HepG2 (cell line): Measurements from ENCODE around the gene CAMK1G. TPM values are rescaled to one million over a fixed set of nuclear protein-coding genes. Genes with fewer than 3 reads are reported as not detected.

Experiments
- ATF1 ChIP-seq: IDR thresholded peaks from 2 replicates; pipeline ENCODE4 v1.6.1; 2016; ENCODE audit warnings: mild to moderate bottlenecking, control low read depth
- BCL6 ChIP-seq: IDR thresholded peaks from 2 replicates; pipeline ENCODE4 v1.6.1; 2016; ENCODE audit warnings: missing genetic modification reagents, missing compliant biosample characterization
- CEBPB ChIP-seq: IDR thresholded peaks from 2 replicates; pipeline ENCODE4 v1.6.1; 2011; ENCODE audit warnings: low read depth, low read length, improper control_type of control experiment, borderline replicate concordance
- CREM ChIP-seq, 2 experiments: sonication (generic) in 1 of 2; formaldehyde crosslinking in 1 of 2; IDR thresholded peaks; 2 replicates each; pipeline versions ENCODE4 v1.4.0 to v1.6.1; 2016 to 2020; ENCODE audit warnings: antibody characterized with exemption in 1 of 2, mild to moderate bottlenecking in 1 of 2, missing genetic modification reagents in 1 of 2
- EP300 ChIP-seq, 3 experiments: sonication (generic) in 1 of 3; formaldehyde crosslinking in 1 of 3; IDR thresholded peaks; 2 replicates each; pipeline versions ENCODE4 v1.5.1 to v1.6.1; 2011 to 2020; ENCODE audit warnings: low read depth in 2 of 3, low read length in 2 of 3, borderline replicate concordance in 1 of 3, improper control_type of control experiment in 1 of 3, mild to moderate bottlenecking in 1 of 3, missing genetic modification reagents in 1 of 3, moderate library complexity in 1 of 3
- GLI4 ChIP-seq: sonication (generic); formaldehyde crosslinking; IDR thresholded peaks from 2 replicates; pipeline ENCODE4 v1.5.1; 2020; ENCODE audit warnings: missing genetic modification reagents, mild to moderate bottlenecking, moderate library complexity, borderline replicate concordance
- HOXA7 ChIP-seq: sonication (generic); formaldehyde crosslinking; IDR thresholded peaks from 2 replicates; pipeline ENCODE4 v1.8.1; 2022; ENCODE audit warnings: mild to moderate bottlenecking, missing genetic modification reagents, moderate library complexity
- SALL1 ChIP-seq: sonication (generic); formaldehyde crosslinking; IDR thresholded peaks from 2 replicates; pipeline ENCODE4 v1.8.0; 2022; ENCODE audit warnings: mild to moderate bottlenecking, missing genetic modification reagents
- SOX5 ChIP-seq: IDR thresholded peaks from 2 replicates; pipeline ENCODE4 v1.6.1; 2016; ENCODE audit warnings: borderline replicate concordance
- TOPORS ChIP-seq: sonication (generic); formaldehyde crosslinking; IDR thresholded peaks from 2 replicates; pipeline ENCODE4 v1.8.0; 2023; ENCODE audit warnings: mild to moderate bottlenecking, missing genetic modification reagents
- ZNF382 ChIP-seq: sonication (generic); formaldehyde crosslinking; IDR thresholded peaks from 2 replicates; pipeline ENCODE4 v1.5.0; 2020; ENCODE audit warnings: missing genetic modification reagents, mild to moderate bottlenecking, borderline replicate concordance
- ZNF432 ChIP-seq: sonication (generic); formaldehyde crosslinking; IDR thresholded peaks from 2 replicates; pipeline ENCODE4 v1.5.0; 2020; ENCODE audit warnings: missing genetic modification reagents, mild to moderate bottlenecking, borderline replicate concordance
- ZNF468 ChIP-seq: sonication (generic); formaldehyde crosslinking; IDR thresholded peaks from 2 replicates; pipeline ENCODE4 v1.8.0; 2022; ENCODE audit warnings: mild to moderate bottlenecking, moderate library complexity, missing genetic modification reagents
- ZNF674 ChIP-seq: sonication (generic); formaldehyde crosslinking; IDR thresholded peaks from 2 replicates; pipeline ENCODE4 v1.5.0; 2020; ENCODE audit warnings: low read depth, mild to moderate bottlenecking, missing genetic modification reagents
- ZNF768 ChIP-seq: sonication (generic); formaldehyde crosslinking; IDR thresholded peaks from 2 replicates; pipeline ENCODE4 v1.4.0; 2020; ENCODE audit warnings: missing genetic modification reagents
- ZNF790 ChIP-seq: sonication (generic); formaldehyde crosslinking; IDR thresholded peaks from 2 replicates; pipeline ENCODE4 v1.8.0; 2022; ENCODE audit warnings: missing genetic modification reagents, mild to moderate bottlenecking, borderline replicate concordance
- polyA plus RNA-seq, 8 experiments: library from polyadenylated mRNA; depleted of rRNA in 3 of 8; stranded (reverse) in 7 of 8; unstranded in 1 of 8; fragments of >200 nt; fragmentation: Illumina TruSeq in 4 of 8; extraction: Trizol in 4 of 8; gene quantifications; 2 replicates each; pipeline versions ENCODE4 v1.2.1 to v1.2.3, GENCODE V29; 2011 to 2016; ENCODE audit warnings: low read depth in 4 of 8, missing spikeins in 1 of 8, mixed read lengths in 1 of 8; ENCODE audit not compliant: insufficient read depth in 1 of 8
- total RNA-seq, 5 experiments: library from RNA; depleted of rRNA; stranded (reverse); fragments of >200 nt; fragmentation: Illumina TruSeq; extraction: Trizol; gene quantifications; 2 replicates each; pipeline ENCODE4 v1.2.3, GENCODE V29; 2016; ENCODE audit warnings: low read depth in 1 of 5
- TF ChIP-seq, protein P1 (sequence below): sonication (generic); IDR thresholded peaks from 2 replicates; pipeline ENCODE4 v1.6.1; 2016; ENCODE audit warnings: low read depth, borderline replicate concordance
- TF ChIP-seq, protein P2 (sequence below): sonication (generic); formaldehyde crosslinking; IDR thresholded peaks from 2 replicates; pipeline ENCODE4 v1.4.0; 2020; ENCODE audit warnings: mild to moderate bottlenecking, missing genetic modification reagents
- TF ChIP-seq, protein P3 (sequence below): sonication (generic); formaldehyde crosslinking; IDR thresholded peaks from 2 replicates; pipeline ENCODE4 v1.4.0; 2020; ENCODE audit warnings: mild to moderate bottlenecking, missing genetic modification reagents

CAMK1G gene
- total and polyA plus RNA-seq, 2 of the 13 experiments (the other 11 are each of a cell fraction or from before 2014, with no cell fraction given): not detected

DNA sequence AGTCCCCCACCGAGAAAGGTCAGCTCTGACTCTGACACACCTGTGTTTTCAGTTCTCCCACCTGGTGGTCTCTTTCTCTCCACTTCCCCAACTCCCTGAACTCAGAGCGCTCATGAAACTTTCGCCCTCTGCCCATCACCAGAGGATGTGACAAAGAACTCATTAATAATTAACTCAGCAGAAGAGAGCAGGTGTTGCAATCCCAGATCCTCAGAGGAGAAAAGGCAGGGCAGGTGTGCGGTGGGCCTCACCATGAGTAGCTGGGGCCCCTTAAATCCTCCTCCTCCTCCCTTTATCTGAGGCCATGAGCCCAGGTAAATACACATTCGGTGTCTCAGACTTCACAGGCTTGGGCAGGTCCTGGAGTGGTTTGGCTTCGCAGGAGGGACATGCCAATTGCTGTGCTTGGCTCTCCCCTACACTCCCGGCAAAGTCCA lies 70.4 kb downstream of the CAMK1G start (continued):
- TF ChIP-seq ZNF674 (CRISPR knock-in tag) (no peak), SOX5 (CRISPR knock-in tag) (peak; percentile 39; the same call in 1 of the 2 replicates), ZNF432 (no peak), CEBPB (peak; percentile 88), TOPORS (no peak), SALL1 (CRISPR knock-in tag) (peak; percentile 43), ZNF790 (CRISPR knock-in tag) (no peak), ZNF768 (CRISPR knock-in tag) (no peak), GLI4 (no peak), ZNF382 (CRISPR knock-in tag) (no peak), ZNF468 (no peak), EP300 (IDR thresholded peaks at IDR 0.05; ENCODE audit: low read depth in 2 of 2, low read length in 2 of 2) (peak in 1 of 2 experiments; percentile 34; a peak in 1 of 4 replicates), EP300 (CRISPR knock-in tag; IDR thresholded peaks at IDR 0.05; ENCODE audit: borderline replicate concordance) (no peak), ATF1 (CRISPR knock-in tag) (no peak), BCL6 (CRISPR knock-in tag) (peak; percentile 49; the same call in 1 of the 2 replicates), CREM (IDR thresholded peaks at IDR 0.05) (no peak), CREM (CRISPR knock-in tag; IDR thresholded peaks at IDR 0.05) (no peak), HOXA7 (CRISPR knock-in tag) (no peak)
- TF ChIP-seq, protein P1, sequence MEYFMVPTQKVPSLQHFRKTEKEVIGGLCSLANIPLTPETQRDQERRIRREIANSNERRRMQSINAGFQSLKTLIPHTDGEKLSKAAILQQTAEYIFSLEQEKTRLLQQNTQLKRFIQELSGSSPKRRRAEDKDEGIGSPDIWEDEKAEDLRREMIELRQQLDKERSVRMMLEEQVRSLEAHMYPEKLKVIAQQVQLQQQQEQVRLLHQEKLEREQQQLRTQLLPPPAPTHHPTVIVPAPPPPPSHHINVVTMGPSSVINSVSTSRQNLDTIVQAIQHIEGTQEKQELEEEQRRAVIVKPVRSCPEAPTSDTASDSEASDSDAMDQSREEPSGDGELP: no peak
- TF ChIP-seq, protein P2, sequence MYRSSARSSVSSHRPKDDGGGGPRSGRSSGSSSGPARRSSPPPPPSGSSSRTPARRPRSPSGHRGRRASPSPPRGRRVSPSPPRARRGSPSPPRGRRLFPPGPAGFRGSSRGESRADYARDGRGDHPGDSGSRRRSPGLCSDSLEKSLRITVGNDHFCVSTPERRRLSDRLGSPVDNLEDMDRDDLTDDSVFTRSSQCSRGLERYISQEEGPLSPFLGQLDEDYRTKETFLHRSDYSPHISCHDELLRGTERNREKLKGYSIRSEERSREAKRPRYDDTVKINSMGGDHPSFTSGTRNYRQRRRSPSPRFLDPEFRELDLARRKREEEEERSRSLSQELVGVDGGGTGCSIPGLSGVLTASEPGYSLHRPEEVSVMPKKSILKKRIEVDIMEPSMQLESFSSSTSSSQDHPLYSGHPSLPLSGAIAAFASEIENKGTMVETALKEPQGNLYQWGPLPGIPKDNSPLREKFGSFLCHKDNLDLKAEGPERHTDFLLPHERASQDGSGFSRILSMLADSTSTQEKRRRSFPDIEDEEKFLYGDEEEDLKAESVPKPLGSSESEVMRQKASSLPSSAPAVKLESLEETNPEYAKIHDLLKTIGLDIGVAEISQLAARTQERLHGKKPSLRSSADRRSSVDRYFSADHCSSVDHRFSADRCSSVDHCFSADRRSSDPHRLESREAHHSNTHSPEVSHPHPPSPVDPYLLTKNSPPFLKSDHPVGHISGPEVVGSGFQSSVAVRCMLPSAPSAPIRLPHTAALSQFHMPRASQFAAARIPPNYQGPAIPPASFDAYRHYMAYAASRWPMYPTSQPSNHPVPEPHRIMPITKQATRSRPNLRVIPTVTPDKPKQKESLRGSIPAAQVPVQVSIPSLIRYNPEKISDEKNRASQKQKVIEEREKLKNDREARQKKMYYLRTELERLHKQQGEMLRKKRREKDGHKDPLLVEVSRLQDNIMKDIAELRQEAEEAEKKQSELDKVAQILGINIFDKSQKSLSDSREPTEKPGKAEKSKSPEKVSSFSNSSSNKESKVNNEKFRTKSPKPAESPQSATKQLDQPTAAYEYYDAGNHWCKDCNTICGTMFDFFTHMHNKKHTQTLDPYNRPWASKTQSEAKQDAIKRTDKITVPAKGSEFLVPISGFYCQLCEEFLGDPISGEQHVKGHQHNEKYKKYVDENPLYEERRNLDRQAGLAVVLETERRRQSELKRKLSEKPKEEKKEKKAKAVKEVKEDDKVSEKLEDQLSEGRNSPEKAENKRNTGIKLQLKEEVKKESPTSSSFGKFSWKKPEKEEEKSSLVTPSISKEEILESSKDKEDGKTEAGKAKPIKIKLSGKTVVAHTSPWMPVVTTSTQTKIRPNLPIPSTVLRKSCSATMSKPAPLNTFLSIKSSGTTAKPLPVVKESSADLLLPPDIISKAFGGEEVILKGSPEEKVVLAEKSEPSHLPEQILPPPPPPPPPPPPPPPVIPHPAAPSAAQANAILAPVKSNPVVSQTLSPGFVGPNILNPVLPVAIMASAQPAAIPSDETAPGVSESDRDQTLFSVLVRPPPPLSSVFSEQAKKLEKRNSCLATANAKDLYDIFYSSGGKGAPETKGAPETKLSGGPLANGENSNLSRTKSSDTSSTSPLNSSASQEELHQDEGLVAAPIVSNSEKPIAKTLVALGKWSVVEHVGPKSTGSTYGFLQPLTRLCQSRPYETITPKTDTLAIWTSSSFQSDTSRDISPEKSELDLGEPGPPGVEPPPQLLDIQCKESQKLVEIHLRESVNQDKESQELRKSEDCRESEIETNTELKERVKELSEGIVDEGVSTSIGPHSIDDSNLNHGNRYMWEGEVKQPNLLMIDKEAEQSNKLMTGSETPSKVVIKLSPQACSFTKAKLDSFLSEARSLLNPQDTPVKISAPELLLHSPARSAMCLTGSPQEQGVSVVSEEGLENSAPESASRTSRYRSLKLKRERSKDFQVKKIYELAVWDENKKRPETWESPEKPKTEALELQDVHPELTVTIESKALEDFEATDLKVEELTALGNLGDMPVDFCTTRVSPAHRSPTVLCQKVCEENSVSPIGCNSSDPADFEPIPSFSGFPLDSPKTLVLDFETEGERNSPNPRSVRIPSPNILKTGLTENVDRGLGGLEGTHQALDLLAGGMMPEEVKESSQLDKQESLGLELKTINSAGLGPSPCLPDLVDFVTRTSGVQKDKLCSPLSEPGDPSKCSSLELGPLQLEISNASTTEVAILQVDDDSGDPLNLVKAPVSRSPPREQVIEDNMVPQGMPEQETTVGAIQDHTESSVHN: no peak
- TF ChIP-seq, protein P3, sequence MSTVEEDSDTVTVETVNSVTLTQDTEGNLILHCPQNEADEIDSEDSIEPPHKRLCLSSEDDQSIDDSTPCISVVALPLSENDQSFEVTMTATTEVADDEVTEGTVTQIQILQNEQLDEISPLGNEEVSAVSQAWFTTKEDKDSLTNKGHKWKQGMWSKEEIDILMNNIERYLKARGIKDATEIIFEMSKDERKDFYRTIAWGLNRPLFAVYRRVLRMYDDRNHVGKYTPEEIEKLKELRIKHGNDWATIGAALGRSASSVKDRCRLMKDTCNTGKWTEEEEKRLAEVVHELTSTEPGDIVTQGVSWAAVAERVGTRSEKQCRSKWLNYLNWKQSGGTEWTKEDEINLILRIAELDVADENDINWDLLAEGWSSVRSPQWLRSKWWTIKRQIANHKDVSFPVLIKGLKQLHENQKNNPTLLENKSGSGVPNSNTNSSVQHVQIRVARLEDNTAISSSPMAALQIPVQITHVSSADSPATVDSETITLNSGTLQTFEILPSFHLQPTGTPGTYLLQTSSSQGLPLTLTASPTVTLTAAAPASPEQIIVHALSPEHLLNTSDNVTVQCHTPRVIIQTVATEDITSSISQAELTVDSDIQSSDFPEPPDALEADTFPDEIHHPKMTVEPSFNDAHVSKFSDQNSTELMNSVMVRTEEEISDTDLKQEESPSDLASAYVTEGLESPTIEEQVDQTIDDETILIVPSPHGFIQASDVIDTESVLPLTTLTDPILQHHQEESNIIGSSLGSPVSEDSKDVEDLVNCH (CRISPR knock-in tag): no peak
